ENCODE results near the gene TXNRD2.

The TXNRD2 gene

GRCh38 chr22:19873960-19874306, 67.7 kb downstream of the TXNRD2 start:
- no peak for DNase-seq

- no peak for DNase-seq
Measured at GRCh38 chr22:19873138-19873959, 68.3 kb downstream of the TXNRD2 start.

GRCh38 chr22:19872779-19873137, 68.9 kb downstream of the TXNRD2 start:
- no peak for DNase-seq

- DNase-seq = no peak
Measured at GRCh38 chr22:19871845-19872778, 69.5 kb downstream of the TXNRD2 start.

DNA sequence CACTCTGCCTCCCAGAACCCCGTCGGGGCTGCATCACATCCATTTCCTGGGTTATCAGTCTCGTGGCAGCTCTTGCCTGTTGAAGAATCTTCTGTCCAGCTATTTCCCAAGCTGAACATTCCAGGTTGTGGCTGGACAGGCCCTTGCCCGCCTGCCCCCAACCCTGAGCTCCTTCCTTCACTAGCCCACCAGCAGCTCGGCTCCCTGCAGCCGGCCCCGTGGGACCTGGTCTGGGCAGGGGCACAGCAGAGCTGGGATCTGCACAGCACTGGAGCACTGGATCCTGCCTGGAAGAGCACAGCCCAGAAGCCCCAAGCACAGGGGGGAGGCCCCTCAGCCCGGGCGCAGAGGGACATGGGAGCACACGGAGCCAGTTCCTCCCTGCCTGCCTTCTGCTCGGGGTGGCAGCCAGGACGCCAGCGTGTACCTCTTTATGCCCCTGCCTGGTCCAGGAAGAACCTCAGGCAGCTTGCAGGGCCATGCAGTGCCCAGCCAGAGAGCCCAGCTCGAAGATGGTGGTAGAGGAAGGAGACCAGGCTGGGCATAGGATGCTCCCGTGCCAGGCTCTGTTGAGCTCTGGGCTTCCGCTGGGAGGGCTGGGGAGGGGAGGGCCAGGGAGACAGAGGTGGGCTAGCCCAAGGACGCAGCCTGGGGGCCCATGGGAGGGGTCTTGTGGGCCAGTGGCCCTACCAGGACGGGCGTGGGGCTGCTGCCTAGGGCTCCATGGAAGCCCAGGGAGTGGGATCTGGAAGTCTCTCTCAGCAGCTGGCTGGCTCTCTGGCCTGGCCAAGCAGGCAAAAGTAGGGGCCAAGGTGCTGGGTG, 70.4 kb downstream of the TXNRD2 start:
- DNase-seq = no peak

DNA sequence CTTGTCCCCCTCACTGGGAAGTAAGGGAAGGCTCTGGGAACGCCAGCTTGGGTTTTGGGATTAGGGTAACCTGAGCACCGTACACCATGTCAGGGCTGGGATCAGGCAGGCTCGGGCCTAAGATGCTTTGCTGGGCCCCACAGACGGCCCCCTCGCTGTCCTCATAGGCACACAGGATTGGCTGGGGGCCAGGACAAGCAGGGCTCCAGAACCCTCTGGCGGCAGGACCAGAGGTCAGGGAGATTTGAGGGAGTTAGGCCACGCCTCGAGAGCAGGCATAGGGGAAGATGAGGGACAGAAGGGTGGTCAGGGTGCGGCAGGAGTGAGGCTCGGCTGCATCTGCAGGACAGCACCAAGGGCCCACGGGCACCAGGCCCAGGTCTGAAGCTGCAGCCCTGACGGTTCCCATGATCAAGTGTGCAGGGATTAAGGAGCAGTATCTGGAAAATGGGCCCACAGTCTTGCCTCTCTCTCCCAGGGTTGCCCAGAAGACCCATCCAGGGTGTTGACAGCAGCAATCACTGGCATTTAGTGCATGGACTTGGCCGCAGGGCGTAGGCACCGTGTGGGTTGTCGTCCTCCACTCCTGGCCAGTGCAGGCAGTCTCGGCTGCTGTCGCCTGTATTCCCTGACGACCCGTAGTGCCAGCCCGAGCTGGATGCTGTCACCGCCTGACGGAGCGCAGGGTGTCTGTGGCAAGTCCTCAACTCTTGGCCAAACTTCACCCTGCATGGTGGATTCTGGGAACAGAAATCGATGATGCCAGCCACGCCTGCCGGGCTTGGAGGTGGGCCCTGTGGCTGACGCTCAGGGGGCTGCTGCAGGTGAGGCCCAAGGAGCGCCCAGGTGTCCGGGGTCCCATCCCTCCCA, 71.2 kb downstream of the TXNRD2 start:
- DNase-seq = no peak

GRCh38 chr22:19869497-19870152, 72.0 kb downstream of the TXNRD2 start:
- no peak for DNase-seq

GRCh38 chr22:19868773-19869471, 72.7 kb downstream of the TXNRD2 start:
- DNase-seq = no peak

- no peak for DNase-seq
Measured at GRCh38 chr22:19868333-19868732, 73.3 kb downstream of the TXNRD2 start.

- DNase-seq = no peak
Measured at GRCh38 chr22:19867617-19868016, 74.0 kb downstream of the TXNRD2 start.

DNA sequence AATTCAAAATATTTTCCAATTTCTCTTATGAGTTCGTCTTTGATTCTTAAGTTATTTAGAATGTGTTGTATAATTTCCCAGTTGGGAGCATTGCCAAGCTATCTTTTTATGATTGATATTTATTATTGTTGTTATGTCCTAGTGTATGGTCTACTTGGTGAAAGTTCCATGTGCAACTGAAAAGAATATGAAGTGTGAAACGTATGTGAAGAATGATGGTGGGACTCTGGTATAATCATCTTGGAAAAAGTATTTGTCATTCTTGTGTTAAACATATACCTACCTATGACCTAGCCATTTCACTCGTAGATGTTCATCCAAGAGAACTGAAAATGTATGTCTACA, 75.0 kb downstream of the TXNRD2 start:
- DNase-seq = no peak

DNA sequence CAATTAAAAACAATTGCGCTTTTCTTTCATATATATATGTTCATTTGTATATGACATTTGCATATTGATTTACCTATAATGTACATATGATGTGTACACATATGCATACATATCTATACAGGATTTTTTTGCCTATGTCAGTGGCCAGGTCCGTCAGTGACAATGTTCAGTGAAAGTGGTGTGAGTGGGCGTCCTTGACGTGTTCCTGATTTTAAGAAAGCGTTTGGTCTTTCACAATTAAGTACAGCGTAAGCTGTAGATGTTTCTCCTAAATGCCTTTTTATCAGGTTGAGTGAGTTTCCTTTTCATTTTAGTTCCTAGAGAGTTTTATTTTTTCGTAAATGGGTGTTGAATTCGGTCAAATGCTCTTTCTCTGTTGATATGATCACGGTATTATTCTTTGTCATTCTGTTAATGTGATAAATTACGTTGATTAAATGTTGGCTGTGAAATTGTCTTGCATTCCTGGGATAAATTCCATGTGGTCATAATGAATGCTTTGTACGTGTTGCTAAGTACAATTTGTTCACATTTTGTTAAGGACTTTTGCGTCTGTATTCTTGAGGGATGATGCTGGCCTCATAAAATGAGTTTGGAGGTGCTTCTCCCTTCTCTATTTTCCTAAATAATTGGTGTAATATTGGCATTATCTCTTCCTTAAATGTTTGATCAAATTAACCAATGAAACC, 76.3 kb downstream of the TXNRD2 start:
- DNase-seq = no peak

DNA sequence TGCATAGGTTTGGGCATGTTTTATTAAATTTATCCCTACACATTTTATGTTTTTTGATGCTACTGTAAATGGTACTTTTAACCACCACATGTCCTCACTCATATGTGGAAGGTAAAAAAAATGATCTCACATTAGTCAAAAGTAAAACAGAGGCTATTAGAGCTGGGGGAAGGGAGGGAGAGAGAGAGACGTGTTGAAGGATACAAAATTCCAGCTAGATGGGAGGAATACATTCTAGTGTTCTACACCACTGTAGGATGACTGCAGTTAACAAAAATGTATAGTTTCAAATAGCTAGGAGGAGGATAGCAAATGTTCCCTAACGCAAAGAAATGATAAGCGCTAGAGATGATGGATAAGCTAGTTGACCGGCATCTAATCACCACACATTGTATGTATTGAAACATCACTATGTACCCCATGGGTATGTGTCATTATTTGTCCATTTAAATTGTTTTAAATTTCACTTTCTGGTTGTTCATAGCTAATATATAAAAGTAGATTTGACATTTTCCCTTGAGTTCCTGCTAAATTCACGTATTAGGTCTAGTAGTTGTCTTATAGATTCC, 77.0 kb downstream of the TXNRD2 start:
- no peak for DNase-seq

GRCh38 chr22:19863571-19863970, 78.0 kb downstream of the TXNRD2 start:
- DNase-seq = no peak

GRCh38 chr22:19862619-19863246, 78.9 kb downstream of the TXNRD2 start:
- no peak for DNase-seq

DNA sequence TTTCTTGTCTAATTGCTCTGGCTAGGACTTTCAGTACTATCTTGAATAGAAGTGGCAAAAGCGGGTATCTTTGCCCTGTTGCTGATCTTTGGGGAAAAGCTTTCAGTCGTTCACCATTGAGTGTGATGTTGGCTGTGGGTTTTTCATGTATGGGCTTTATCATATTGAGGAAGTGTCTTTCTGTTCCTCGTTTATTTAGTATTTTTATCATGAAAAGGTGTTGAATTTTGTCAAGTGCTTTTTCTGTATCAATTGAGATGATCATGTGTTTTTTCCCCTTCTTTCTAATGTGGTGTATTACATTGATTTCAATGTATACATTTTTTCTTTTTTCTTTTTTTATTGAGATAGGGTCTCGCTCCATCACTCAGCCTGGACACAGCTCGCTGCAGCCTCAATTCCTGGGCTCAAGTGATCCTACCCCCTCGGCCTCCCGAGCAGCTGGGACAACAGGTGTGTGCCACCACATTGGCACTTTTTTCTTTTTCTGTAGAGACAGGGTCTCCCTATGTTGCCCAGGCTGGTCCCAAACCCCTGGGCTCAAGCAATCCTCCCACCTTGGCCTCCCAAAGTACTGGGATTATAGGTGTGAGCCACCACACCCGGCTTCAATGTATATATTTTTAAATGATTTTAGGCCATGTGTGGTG, 81.6 kb downstream of the TXNRD2 start:
- no peak for DNase-seq

GRCh38 chr22:19857382-19857781, 84.2 kb downstream of the TXNRD2 start:
- no peak for DNase-seq

- no peak for DNase-seq
Measured at GRCh38 chr22:19855504-19856409, 85.9 kb downstream of the TXNRD2 start.
